ENCODE measurements around the gene SEC61B. TPM values are rescaled to one million over a fixed set of nuclear protein-coding genes. Genes with fewer than 3 reads are reported as not detected.

The SEC61B gene
- total and polyA plus RNA-seq, 10 of the 15 experiments (the other 5 are each of a cell fraction or from before 2014, with no cell fraction given) = 108 to 747 (median 301) TPM

DNA sequence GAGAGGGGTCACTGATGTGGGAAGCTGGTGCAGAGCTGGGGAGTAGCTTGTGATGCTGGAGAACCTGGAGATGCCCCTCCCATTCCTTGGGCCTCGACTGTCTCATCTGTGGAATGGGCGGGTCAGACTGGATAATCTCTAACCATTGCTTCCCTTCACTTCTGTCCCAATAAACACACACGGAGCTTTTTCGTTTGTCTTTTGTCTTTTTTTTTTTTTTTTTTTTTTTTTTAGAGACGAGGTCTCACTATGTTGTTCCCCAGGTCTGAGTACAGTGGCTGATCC is 36.8 kb upstream of the SEC61B start (continued):
- no peak for TF ChIP-seq DPF2 (IDR thresholded peaks at IDR 0.05)
- no peak for TF ChIP-seq CBX3 (IDR thresholded peaks at IDR 0.05; ENCODE audit: borderline replicate concordance, low read depth)
- no peak for TF ChIP-seq SUZ12 (IDR thresholded peaks at IDR 0.05; ENCODE audit: unreplicated experiment)
- TF ChIP-seq PML (IDR thresholded peaks at IDR 0.05; ENCODE audit: low read length) = no peak

DNA sequence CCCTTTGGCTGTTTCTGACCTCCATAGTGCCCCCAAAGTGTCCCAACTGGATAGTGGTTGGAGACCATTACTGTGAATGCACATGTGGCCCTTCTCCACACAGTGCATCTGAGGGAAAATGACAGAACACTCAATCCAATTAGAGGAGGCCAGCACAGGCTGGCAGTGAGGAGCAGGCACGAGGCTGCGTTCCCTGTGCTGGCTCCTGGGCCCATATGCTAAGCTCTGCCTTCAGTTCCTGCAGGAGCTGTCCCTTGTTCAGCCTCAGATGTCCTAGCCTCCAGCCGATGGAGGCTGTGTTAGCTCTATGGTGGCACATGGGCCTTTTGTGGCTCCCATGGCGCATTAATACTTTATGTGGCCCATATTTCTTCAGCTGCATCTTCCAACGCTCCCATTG is 36.1 kb upstream of the SEC61B start:
- Histone ChIP-seq H3K9ac (ENCODE audit: control insufficient read depth, insufficient read depth, low read length) (no peak overlapping the region), H2AFZ (ENCODE audit: control insufficient read depth, low read depth, low read length) (no peak overlapping the region), H3K27me3 (replicated peaks in 1 of 2; ENCODE audit: control insufficient read depth in 2 of 2, insufficient read depth in 2 of 2, low read length in 1 of 2) (no peaks in the 10 kb centered on the region), H3K9me3 (replicated peaks; ENCODE audit: control insufficient read depth, insufficient read depth, low read length) (no peaks in the 10 kb centered on the region), H3K27ac (ENCODE audit: control insufficient read depth, insufficient read depth) (no peak overlapping the region), H3K4me1 (ENCODE audit: control insufficient read depth, insufficient read depth, low read length) (peaks cover 55% of the 10 kb centered on the region), H3K36me3 (ENCODE audit: control insufficient read depth in 2 of 2, insufficient read depth in 2 of 2, low read length in 1 of 2) (no peaks in the 10 kb centered on the region), H3K4me3 (no peak overlapping the region), H3K79me2 (ENCODE audit: control insufficient read depth, insufficient read depth, low read length) (no peaks in the 10 kb centered on the region), H3K4me2 (ENCODE audit: control insufficient read depth, insufficient read depth) (no peak overlapping the region), H4K20me1 (ENCODE audit: control insufficient read depth, insufficient read depth) (no peaks in the 10 kb centered on the region)
- intact Hi-C loops (cut with micrococcal nuclease; ENCODE audit: unreplicated experiment) = loop anchor here (2.0 to 10.0 kb wide), 5 partner anchors 179 to 1249 kb away; partner anchors contain the start of genes ERP44, INVS and NR4A3
- no peak for TF ChIP-seq EED (IDR thresholded peaks at IDR 0.05; ENCODE audit: low read depth)
- TF ChIP-seq, protein P1, sequence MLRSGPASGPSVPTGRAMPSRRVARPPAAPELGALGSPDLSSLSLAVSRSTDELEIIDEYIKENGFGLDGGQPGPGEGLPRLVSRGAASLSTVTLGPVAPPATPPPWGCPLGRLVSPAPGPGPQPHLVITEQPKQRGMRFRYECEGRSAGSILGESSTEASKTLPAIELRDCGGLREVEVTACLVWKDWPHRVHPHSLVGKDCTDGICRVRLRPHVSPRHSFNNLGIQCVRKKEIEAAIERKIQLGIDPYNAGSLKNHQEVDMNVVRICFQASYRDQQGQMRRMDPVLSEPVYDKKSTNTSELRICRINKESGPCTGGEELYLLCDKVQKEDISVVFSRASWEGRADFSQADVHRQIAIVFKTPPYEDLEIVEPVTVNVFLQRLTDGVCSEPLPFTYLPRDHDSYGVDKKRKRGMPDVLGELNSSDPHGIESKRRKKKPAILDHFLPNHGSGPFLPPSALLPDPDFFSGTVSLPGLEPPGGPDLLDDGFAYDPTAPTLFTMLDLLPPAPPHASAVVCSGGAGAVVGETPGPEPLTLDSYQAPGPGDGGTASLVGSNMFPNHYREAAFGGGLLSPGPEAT (IDR thresholded peaks at IDR 0.05; ENCODE audit: low read depth) = no peak
- TF ChIP-seq MYC (IDR thresholded peaks at IDR 0.05; ENCODE audit: insufficient read depth, insufficient read length, insufficient replicate concordance, low read length, severe bottlenecking) = no peak
- no peak for TF ChIP-seq SMAD1 (IDR thresholded peaks at IDR 0.05; ENCODE audit: low read depth, partially characterized antibody)
- no peak for TF ChIP-seq NFYB (IDR thresholded peaks at IDR 0.05; ENCODE audit: insufficient read depth, low read depth, low read length)
- TF ChIP-seq MYB (IDR thresholded peaks at IDR 0.05; ENCODE audit: borderline replicate concordance, low read depth, low read length) = no peak
- TF ChIP-seq, protein P2, sequence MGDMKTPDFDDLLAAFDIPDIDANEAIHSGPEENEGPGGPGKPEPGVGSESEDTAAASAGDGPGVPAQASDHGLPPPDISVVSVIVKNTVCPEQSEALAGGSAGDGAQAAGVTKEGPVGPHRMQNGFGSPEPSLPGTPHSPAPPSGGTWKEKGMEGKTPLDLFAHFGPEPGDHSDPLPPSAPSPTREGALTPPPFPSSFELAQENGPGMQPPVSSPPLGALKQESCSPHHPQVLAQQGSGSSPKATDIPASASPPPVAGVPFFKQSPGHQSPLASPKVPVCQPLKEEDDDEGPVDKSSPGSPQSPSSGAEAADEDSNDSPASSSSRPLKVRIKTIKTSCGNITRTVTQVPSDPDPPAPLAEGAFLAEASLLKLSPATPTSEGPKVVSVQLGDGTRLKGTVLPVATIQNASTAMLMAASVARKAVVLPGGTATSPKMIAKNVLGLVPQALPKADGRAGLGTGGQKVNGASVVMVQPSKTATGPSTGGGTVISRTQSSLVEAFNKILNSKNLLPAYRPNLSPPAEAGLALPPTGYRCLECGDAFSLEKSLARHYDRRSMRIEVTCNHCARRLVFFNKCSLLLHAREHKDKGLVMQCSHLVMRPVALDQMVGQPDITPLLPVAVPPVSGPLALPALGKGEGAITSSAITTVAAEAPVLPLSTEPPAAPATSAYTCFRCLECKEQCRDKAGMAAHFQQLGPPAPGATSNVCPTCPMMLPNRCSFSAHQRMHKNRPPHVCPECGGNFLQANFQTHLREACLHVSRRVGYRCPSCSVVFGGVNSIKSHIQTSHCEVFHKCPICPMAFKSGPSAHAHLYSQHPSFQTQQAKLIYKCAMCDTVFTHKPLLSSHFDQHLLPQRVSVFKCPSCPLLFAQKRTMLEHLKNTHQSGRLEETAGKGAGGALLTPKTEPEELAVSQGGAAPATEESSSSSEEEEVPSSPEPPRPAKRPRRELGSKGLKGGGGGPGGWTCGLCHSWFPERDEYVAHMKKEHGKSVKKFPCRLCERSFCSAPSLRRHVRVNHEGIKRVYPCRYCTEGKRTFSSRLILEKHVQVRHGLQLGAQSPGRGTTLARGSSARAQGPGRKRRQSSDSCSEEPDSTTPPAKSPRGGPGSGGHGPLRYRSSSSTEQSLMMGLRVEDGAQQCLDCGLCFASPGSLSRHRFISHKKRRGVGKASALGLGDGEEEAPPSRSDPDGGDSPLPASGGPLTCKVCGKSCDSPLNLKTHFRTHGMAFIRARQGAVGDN (IDR thresholded peaks at IDR 0.05) = no peak
- TF ChIP-seq RELA (IDR thresholded peaks at IDR 0.05; ENCODE audit: borderline replicate concordance, partially characterized antibody) = no peak
- DNase-seq (ENCODE audit: low read depth, low spot score) = no peak
- WGBS (ENCODE audit: insufficient coverage, insufficient replicate concordance, low lambda C conversion rate, missing lambda C conversion rate) = 98% methylated on average over 5 of the region's 5 CpGs
- POLR2A ChIA-PET = interaction anchor here (0.6 to 4.1 kb wide), 5 partner anchors 11 to 58 kb away, joined by 3 to 31 read pairs (median 6); partner anchors contain the start of genes ALG2 and SEC61B
- no peak for FAIRE-seq
- CTCF ChIA-PET = interaction anchor here (0.5 to 9.3 kb wide), 21 partner anchors 10 to 1139 kb away, joined by 3 to 131 read pairs (median 11); partner anchors contain the start of genes ALG2 and SEC61B
- no TSS peak for BruUV-seq (replicated peaks)
- ATAC-seq = no peak
- in situ Hi-C loops (cut with MboI) = loop anchor here (10.0 kb wide), 2 partner anchors 1039 to 1139 kb away; no protein-coding TSS in a partner anchor
- SMC1A ChIA-PET (ENCODE audit: uncharacterized antibody, unreplicated experiment) = interaction anchor here (0.7 to 12.4 kb wide), 24 partner anchors 9 to 1261 kb away, joined by 3 to 189 read pairs (median 6); partner anchors contain the start of genes ALG2 and SEC61B
- RAD21 ChIA-PET (ENCODE audit: unreplicated experiment) = interaction anchor here (0.9 to 13.6 kb wide), 13 partner anchors 11 to 633 kb away, joined by 3 to 147 read pairs (median 6); partner anchors contain the start of genes ALG2 and SEC61B

All from GM12878 (cell line).